GM12891 (cell line): ENCODE measurements around the gene NHS.

Experiments used
- DNase-seq: peaks from one replicate; pipeline ENCODE4 v3.0.0; 2011; ENCODE audit warnings: low spot score; ENCODE audit not compliant: insufficient read length
- FAIRE-seq: peaks from 2 replicates; lab custom pipeline; 2011; peaks lifted over from hg19 to GRCh38; lab: Jason Lieb, UNC
- PAX5 ChIP-seq: IDR thresholded peaks from 2 replicates; pipeline ENCODE4 v1.6.1; 2011; ENCODE audit warnings: low read length, moderate library complexity, mild to moderate bottlenecking; ENCODE audit not compliant: insufficient read depth, severe bottlenecking
- POLR2A ChIP-seq: IDR thresholded peaks from 2 replicates; pipeline ENCODE4 v1.6.1; 2011; ENCODE audit warnings: low read depth, low read length, control low read depth
- POLR2AphosphoS5 ChIP-seq: IDR thresholded peaks from 2 replicates; pipeline ENCODE4 v1.6.1; 2011; ENCODE audit warnings: low read depth, low read length, control low read depth
- POU2F2 ChIP-seq: IDR thresholded peaks from 2 replicates; pipeline ENCODE4 v1.6.1; 2011; ENCODE audit warnings: low read depth, mild to moderate bottlenecking, control low read depth, low read length, moderate library complexity
- SPI1 ChIP-seq: IDR thresholded peaks from 2 replicates; pipeline ENCODE4 v1.6.1; 2011; ENCODE audit warnings: low read depth, low read length, control low read depth
- TAF1 ChIP-seq: IDR thresholded peaks from 2 replicates; pipeline ENCODE4 v1.6.1; 2011; ENCODE audit warnings: low read depth, low read length, control low read depth

NHS gene

DNA sequence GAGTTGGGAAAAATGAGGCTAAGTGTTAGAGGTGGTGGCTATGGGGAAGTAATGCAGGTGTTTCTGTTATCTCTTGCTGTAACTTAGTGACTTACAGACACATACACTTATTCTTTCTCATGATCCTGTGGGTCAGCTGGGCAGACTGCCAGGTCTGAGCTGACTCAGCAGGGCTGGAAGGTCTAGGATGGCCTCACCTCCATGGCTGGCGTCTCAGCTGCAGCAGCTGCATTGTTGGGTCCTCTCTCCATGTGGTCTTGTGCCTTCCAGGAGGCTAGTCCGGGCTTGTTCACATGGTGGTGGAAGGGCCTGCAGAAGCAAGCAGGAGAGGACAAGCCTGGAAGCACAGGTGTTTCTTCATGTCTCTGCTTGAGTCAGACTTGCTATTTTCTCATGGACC is 172.7 kb downstream of the NHS start:
- no peak for FAIRE-seq
- no peak for TF ChIP-seq SPI1
- no peak for TF ChIP-seq TAF1
- TF ChIP-seq POLR2A, result no peak
- TF ChIP-seq PAX5, result no peak
- no peak for TF ChIP-seq POU2F2
- no peak for TF ChIP-seq POLR2AphosphoS5
- no peak for DNase-seq

DNA sequence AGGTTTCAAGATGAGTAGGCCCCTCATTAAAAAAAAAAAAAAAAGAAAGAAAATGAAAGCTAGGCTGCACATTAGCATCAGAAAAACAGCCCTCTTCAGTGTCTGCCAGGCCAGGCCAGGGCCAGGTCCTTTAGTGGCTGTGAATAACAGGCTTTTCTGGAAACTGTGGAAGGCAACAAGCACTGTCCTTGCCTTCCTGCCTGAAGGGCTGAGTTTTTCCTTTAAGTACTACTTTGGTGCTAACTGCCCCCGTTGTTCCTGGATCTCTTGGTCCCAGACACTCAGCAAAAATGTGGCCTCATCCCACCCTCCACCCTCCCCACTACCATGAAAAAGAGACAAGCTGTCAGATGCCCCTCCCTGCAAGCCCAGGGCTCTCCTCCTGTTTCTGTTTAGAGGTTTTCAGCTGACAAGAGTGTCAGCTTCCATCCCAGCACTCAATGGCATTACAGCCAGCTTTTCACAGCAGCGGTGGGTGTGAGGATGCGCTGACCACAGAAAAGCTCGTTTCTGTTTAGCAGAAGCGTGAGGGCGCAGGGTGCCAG is 174.2 kb downstream of the NHS start:
- TF ChIP-seq POLR2AphosphoS5 (no peak), POU2F2 (no peak)
- no peak for FAIRE-seq

DNA sequence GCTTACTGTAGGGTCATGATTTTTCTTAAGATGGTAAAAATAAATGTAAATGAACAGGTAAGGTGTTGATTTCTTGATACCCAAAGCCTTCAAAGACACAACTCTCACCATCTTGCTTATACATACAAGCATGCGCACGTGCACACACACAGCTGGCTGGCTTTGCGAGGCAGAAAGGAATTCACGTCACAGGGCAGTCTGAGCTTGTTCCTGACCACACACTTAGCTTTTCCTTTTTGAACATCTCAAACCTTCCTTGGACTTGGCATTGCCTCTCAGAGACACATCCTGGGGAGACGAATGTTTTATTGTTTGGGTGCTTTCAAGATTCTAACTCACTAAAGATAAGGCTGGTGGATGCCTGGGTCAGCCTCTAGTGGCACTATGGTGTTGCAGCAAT is 175.0 kb downstream of the NHS start:
- no peak for DNase-seq
- TF ChIP-seq POLR2A, result no peak
- no peak for TF ChIP-seq POU2F2
- TF ChIP-seq POLR2AphosphoS5, result no peak
- TF ChIP-seq TAF1, result no peak
- no peak for TF ChIP-seq SPI1
- no peak for TF ChIP-seq PAX5
- FAIRE-seq, result no peak

More for the DNA sequence above, 174.2 kb downstream of the NHS start:
- DNase-seq, result no peak

DNA sequence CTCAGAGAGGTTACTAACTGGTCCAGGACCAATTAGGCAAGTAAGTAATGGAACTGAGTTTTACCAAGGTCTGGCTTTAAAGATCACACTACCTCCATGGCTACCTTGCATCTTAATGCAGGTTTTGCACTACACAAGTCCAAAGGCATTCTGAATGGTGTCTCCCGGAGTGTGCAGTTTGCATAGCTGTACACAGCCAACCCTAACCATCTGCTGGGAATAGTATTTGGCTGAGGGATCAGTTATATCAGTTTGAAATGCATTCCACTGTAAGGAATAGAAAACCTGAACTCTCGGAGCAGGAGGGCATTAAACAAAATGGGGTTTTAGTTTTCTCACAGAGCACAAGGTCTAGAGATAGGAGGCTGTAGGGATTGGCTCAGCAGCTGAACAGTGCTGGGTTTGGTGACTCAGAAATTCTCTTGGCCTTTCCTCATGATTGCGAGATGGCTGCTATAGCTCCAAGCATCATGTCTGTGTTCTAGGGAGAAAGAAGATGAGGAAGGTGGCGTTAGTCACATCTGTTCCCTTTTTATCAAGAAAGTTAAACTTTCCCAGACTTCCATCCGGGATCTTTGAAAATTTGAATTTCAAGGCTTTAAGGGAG is 177.1 kb downstream of the NHS start:
- DNase-seq (no peak), FAIRE-seq (no peak)
- TF ChIP-seq POU2F2 (no peak), POLR2AphosphoS5 (no peak), TAF1 (no peak), PAX5 (no peak), SPI1 (no peak), POLR2A (no peak)

DNA sequence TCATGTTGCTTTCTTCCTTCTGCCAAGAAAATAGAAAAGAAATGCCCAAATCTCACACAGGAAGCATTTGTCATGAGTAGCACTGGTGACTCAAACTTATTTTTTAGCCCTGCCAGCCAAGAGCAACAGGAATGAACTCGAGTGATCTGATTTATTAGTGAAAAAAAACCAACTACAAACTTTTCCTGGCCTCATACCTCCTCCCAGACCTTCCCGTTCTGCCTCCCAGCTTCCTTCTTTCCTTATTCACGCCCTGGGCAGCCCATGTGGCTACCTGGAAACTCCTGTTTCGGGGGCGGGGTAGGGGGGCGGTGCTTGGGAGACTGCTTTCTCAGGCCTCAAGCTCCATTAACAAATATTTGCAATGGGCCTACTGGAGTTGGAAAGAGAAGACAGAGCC is 178.5 kb downstream of the NHS start:
- no peak for DNase-seq
- TF ChIP-seq TAF1 (no peak), POU2F2 (no peak), PAX5 (no peak)
- FAIRE-seq, result no peak

DNA sequence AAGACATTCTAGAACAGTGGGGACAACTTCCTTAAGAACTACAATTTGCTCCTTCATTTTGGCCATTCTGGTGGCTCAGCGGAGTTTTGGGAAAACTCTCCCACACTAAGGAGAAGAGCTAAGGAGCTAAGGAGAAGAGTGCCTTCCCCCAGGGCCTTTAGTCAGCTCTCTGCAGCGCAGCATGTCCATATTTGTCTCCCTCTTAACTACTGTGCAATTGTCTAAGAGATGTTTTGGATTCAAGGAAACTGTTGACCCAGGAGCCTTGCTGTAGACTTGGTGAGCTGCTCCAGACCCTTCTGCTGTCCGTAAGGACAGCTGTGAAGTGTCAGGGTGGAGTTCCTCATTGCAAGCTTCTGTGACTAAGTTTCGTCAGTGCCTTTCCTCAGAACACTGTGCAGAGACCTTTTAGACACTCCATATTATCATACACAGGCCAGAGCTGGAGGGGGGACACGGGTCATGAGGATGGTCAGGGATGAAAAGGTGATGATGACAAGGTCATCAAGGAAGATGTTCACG is 179.0 kb downstream of the NHS start:
- TF ChIP-seq SPI1 (no peak), POU2F2 (no peak), POLR2A (no peak), PAX5 (no peak), POLR2AphosphoS5 (no peak), TAF1 (no peak)
- FAIRE-seq (no peak), DNase-seq (no peak)

DNA sequence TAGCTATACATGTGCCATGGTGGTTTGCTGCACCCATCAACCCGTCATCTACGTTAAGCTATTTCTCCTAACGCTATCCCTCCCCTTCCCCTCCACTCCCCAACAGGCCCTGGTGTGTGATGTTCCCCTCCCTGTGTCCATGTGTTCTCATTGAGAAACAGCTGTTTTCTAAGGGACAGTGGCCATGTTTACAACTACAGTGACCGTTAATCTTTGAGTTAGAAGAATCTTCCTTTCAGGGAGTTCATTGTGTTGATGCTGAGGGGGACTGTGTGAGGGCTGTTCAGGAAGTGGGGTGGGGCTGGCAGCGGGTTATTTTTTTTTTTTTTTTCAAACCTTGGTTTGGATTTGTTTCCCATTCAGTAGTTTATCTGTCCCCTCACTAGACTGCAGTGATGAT is 179.9 kb downstream of the NHS start:
- DNase-seq, result no peak
- FAIRE-seq, result no peak
- TF ChIP-seq SPI1, result no peak
- TF ChIP-seq POLR2AphosphoS5, result no peak
- TF ChIP-seq TAF1, result no peak
- no peak for TF ChIP-seq POLR2A
- TF ChIP-seq PAX5, result no peak
- TF ChIP-seq POU2F2, result no peak

DNA sequence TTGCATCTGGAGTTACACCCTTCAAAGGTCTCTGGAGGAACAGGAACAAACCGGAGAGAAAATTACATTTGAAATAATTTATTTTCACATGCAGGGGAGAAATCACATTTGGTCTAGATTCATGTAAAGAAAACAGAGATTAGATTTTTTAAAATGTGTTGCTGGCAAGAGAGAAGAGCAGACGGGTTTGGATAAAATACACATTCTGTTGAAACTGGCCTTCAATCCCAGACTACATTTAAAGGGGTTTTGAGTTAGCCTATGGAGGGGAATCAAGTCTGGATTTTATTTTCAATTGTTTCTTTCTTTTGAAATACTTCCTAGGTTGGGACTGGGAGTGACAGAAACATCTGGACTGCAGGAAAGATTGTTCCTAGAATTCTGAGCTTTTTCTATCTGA is 180.8 kb downstream of the NHS start:
- no peak for FAIRE-seq
- no peak for DNase-seq
- TF ChIP-seq POU2F2 (no peak), POLR2A (no peak), POLR2AphosphoS5 (no peak), PAX5 (no peak), TAF1 (no peak), SPI1 (no peak)

DNA sequence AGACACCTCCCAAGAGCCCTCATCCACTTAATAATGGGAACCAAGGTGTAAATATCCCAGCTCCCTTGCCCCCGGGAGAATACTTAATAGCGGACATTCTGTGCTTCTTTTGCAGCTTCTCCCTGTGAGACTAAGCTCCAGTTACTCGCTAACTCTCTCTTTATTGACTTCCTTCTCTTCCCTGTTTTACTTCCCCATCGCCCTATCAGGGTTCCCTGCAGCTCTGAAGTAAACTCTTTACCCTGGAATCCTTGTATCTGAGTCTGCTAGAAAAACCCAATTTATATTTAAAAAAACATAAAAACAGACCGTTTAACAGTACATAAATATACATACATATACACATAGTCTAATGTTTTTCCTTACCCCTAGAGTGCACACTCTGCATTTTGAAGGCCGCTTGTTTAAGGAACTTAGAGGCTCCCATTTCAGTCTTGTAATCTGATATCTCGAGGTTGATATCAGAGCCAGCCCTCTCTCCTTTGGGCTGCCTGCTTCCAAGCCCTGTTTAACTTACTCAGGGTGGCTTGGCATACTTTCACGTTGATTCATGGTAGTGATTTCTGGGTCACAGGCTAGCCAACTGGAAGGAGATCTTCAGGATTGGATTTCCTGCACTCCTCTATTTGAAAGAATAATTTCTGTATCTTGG is 184.9 kb downstream of the NHS start:
- FAIRE-seq, result no peak
- no peak for DNase-seq
- TF ChIP-seq SPI1 (no peak), PAX5 (no peak), TAF1 (no peak), POLR2AphosphoS5 (no peak), POLR2A (no peak), POU2F2 (no peak)
